GM21576 (cell line): ENCODE data around the gene DGLUCY.
"Not testable (repeated sequence)": the region's sequence is repeated elsewhere in the genome, so short reads cannot be mapped to it uniquely, and the experiment has no call there.

Experiments used
- ATAC-seq: cut with Tn5 transposase; IDR thresholded peaks from one replicate; pipeline ENCODE4 v1.9.1; 2021; ENCODE audit warnings: mild to moderate bottlenecking, moderate library complexity; ENCODE audit not compliant: unreplicated experiment

Gene DGLUCY

DNA sequence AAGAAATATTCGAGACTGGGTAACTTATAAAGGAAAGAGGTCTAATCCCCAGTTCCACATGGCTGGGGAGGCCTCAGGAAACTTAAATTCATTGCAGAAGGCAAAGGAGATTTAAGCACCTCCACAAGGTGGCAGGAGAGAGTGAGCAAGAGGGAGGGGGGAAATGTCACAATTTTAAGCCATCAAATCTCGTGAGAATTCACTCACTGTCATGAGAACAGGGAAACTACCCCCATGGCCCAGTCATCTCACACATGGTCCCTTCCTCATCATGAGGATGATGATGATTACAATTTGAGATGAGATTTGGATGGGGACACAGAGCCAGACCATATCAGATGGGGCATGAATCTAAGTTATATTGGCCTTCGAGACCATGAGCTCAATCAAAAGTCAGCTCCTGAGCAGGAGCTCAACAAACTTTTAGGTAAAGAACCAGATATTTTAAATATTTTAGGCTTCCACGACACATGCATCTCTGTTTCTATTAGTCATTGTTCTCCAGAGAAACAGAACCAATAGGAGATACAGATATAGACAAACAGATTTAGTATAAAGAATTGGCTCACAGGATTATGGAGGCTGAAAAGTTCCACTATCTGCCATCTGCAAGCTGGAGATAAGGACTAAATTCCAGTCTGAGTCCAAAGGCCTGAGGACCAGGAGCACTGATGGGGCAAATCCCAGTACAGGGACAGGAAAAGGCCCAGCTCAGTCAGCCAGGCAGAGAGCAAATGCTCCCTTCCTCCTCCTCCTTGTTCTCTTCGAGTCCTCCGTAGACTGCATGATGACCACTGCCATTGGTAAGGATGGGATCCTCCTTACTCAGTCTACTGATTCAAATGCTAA lies 24.9 kb downstream of the DGLUCY start:
- no peak for ATAC-seq

DNA sequence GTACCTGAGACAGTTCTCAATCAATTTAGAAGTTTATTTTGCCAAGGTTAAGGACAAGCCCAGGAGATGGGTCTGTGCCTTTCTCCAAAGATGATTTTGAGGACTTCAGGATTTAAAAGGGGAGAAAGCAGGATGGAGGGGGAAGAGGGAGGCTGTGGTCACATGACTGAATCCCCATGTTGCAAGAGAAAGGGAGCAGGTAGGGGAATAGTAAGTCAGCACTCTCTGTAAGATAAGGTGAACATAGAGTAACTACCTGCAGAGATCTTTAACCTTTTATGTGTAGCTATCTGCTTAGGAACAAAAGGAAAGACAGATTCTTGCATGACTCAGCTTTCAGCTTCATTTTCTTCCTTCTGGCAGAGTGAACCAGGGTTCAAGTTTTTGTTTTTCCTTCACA lies 25.9 kb downstream of the DGLUCY start:
- no peak for ATAC-seq

GRCh38 chr14:91140672-91141071 lies 26.8 kb downstream of the DGLUCY start:
- no peak for ATAC-seq

- peak; percentile 90 for ATAC-seq
These were observed 28.4 kb downstream of the DGLUCY start for GRCh38 chr14:91142214-91142668.

- no peak for ATAC-seq
These were observed 30.0 kb downstream of the DGLUCY start for GRCh38 chr14:91143862-91144261.

DNA sequence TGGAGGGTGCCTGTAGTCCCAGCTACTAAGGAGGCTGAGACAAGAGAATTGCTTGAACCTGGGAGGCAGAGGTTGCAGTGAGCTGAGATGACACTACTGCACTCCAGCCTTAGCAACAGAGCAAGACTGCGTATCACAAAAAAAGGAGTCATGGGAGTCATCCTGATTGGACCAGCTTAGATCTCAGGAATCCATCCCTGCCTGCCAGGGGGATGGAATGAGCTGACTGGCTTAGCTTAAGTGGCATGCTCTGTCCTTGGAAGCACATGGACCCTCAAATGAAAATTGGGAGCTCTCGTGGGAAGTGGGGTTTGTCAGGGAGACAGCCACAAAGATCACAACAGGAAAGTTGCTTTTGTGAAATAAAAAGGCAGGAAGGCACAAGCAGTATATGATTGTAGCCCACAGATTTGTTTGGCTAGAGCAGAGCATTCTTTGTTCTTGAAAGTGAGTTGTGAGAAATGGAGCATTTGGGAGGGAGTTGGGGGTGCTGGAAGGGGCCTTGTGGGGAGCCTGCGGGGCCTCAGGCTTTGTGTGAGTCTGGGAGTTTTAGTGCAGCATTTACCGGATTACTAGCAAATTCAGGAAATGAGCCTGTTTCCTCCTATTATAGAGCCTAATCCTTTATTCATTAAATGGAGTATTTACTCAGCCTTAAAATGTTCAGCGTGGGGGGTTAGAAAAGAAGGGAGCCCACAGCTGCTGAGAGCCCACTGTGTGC lies 30.7 kb downstream of the DGLUCY start:
- ATAC-seq = no peak

DNA sequence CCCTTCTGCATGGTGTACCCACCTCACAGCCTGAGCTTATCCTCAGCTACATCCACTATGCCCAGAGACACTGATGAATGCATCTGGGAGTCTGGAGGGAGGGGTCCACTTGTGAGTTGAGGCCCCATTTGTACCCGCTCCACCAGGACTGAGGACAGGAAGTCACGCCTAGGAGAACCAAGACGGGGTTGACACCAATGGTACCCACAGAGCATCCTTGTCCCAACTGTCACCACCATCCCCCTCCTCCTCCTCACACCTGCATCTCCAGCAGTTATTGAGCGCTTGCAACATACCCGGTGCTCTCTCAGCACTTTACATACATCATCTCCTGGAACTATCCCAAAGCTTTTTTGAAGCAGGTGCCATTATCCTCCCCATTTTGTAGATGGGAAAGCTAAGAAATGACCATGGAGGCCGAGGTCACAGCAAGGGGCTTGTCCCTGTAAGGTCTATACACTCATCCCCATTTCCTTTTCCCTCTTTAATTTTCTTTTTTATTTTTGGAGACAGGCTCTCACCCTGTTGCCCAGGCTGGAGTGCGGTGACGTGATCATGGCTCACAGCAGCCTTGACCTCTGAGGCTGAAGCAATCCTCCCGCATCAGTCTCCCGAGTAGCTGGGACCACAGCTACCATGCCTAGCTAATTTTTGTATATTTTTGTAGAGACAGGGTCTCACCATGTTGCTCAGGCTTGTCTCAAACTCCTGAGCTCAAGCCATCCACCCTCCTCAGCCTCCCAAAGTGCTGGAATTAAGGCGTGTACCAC lies 31.7 kb downstream of the DGLUCY start:
- no peak for ATAC-seq

DNA sequence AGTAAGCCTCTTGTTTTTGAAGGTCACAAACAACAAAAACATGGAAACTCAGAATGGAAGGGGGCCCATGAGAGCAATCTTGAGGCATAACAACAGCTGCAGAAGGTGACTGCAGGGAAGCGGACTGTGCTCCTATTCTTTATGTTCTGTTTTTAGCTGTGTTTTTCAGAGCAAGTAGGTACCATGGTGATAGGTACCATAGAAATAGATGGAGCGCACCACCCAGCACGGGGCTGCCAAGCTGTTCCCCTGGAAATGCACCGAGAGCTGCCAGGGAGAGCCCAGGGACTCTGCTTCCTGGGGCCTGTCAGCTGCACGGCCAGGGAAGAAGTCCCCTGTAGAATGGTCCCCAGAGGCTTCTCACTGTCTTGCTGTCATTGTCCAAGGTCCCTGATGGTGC lies 32.8 kb downstream of the DGLUCY start:
- no peak for ATAC-seq

- ATAC-seq = no peak
These were observed 35.6 kb downstream of the DGLUCY start for GRCh38 chr14:91149462-91149861.

DNA sequence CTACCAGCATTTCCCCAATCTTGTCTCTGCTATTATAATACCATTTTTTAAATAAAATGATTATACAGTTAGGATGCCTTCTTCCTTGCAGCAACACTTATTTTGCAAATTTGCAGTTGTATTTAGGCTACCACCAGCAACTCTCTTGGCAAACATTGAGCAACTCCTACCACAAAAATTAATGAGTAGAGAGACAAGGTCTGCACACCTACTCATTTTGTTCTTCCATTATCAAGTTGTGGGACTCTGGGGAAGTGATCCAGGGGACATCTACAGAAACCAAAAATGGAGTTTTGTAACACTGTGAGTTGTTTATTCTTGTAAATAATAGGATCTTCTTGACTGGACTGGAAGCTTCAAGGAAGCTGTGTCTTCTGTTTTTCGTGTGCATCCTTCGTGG lies 38.6 kb downstream of the DGLUCY start:
- no peak for ATAC-seq

GRCh38 chr14:91153360-91153759 lies 39.5 kb downstream of the DGLUCY start:
- no peak for ATAC-seq

GRCh38 chr14:91154851-91155625 lies 41.2 kb downstream of the DGLUCY start:
- ATAC-seq = no peak

DNA sequence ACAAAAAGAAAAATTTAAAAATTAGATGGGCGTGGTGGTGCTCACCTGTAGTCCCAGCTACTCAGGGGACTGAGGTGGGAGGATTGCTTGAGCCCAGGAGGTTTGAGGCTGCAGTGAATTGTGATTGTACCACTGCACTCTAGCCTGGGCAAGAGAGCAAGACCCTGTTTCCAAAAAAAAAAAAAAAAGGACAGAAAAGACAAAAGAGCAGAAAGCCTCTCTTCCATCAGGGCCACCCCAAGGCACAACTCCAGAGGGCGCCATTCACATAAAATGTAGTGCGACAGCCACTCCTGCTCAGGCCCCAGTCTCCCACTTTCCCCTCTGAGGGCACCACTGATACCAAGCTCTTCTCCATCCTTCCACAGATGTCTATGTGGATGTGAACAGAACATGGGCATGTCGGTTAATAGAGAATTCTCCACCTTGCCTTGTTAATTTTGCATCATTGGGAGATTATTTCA lies 41.8 kb downstream of the DGLUCY start:
- ATAC-seq = no peak

- not testable (repeated sequence) for ATAC-seq
These were observed 42.3 kb downstream of the DGLUCY start for GRCh38 chr14:91156142-91156666.

- not testable (repeated sequence) for ATAC-seq
These were observed 43.0 kb downstream of the DGLUCY start for GRCh38 chr14:91156877-91157276.

DNA sequence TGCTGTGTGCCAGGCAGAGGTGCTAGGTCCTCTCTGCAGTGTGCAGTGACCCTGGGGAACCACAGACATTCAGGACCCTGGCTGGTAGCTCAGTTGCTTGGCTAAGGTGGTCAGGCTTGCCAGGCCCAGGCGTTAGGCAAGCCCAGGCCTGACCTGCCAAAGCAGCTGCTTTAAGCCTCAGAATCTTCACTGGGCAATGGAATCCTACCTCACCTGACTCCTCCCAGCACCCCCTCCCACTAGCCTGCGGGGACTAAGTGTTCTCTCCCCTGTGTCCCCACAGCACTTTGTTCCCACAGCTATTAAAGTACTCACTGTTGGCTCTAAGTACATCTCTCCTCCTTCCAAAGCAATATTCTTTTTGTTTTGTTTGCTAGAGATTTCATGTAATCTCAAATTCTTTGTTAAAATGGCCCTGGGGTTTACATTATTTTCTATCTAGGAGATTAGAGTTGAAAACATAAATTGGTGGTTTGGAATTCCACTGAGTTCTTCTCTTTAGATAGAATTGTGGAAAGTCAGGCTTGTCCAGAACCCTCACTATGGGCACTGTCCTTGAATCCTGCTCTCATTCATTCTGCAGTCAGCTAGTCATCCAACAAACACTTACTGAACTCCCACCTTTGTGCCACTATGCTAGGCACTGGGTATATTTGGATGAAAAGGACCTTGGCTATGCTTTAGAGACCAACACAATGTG lies 44.4 kb downstream of the DGLUCY start:
- ATAC-seq = no peak

DNA sequence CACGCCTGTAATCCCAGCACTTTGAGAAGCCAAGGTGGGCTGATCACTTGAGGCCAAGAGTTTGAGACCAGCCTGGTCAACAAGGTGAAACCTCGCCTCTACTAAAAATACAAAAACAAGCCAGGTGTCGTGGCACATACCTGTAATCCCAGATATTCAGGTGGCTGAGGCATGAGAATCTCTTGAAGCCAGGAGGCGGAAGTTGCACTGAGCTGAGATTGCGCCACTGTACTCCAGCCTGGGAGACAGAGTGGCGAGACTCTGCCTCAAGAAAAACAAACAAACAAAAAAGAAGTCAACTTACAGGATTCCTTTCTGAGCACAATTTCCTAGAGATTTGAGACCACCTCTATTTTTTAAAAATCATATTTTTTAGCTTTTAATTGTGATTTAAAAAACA lies 45.3 kb downstream of the DGLUCY start:
- no peak for ATAC-seq

DNA sequence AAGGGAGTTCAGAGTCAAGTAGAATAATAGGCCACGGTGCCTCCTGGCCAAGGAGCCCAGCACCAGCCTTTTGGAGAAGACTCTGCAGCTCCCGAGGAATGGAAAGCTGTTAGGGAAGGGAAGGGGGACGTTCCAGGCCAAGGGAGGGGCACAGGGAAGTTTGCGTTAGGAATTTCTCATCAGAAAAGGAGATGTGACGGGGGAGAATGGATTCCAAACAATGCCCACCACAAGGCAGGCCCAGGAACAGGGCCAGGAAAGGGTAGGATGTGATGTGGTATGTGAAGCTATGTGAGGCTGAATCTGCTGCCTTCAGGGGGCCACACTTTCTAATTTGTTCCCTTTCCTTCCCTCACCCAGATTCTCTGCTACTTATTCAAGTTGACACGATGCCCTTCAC lies 46.0 kb downstream of the DGLUCY start:
- ATAC-seq = no peak

DNA sequence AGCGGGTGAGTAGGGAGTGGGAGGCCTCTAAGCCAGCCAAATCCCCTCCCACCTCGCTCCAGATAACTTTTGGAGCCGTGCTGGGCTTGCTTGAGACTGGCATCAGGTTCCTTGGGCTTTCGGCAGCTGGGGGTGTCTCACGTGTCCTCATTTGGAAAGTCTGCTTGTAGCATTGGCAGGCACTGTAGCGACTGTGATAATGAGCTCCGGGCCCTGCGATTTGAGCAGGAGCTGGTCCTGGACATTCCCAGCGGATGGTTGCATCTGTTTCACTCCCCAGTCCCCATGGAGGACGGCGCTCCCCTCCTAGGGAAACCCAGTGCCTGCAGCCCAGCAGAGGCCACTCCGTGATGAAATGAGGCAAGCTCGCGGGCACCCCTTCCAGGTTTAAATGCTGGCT lies 49.4 kb downstream of the DGLUCY start:
- ATAC-seq = no peak

DNA sequence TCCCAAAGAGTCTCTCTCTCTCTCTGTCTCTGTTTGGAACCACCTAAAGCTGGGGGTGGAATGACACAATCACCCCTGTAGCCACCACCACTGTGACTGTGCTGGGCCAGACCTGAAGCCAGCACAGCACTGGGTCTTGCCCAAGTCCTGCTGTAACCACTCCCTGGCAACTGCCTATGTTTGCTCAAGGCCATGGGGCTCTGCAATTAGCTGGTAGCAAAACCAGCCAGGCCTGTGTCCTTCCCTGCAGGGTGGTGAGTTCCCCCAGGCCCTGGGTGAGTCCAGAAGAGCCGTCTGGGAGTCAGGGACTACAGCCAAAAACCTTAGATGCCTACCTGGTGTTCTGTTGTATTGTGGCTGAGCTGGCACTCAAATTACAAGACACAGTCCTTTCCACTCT lies 50.8 kb downstream of the DGLUCY start:
- ATAC-seq = no peak
